ENCODE data around the gene TMEM128.
"Not testable (repeated sequence)": the region's sequence is repeated elsewhere in the genome, so short reads cannot be mapped to it uniquely, and the experiment has no call there.

The TMEM128 gene

GRCh38 chr4:4217113-4217512, 30.9 kb downstream of the TMEM128 start:
- Histone ChIP-seq H3K9ac (ENCODE audit: low read depth, low read length, poor library complexity) (no peak overlapping the region), H3K27ac (replicated peaks; ENCODE audit: low read length) (no peak overlapping the region), H3K36me3 (replicated peaks in 1 of 2; ENCODE audit: control insufficient read depth in 2 of 2, insufficient read depth in 2 of 2, low read length in 2 of 2) (no peaks in the 10 kb centered on the region), H2AK5ac (ENCODE audit: low read depth, low read length) (no peak overlapping the region), H3K4me2 (ENCODE audit: insufficient read depth, low read length, poor library complexity, severe bottlenecking) (no peak overlapping the region), H3K9me3 (replicated peaks in 1 of 2; ENCODE audit: control insufficient read depth in 2 of 2, insufficient read depth in 1 of 2, low read depth in 1 of 2, low read length in 2 of 2) (no peaks in the 10 kb centered on the region), H3K4ac (ENCODE audit: low read length) (no peak overlapping the region), H3K4me3 (ENCODE audit: low read length in 2 of 2) (no peak overlapping the region), H3K18ac (ENCODE audit: low read length) (no peak overlapping the region), H4K8ac (ENCODE audit: low read depth, low read length) (no peak overlapping the region), H2BK15ac (ENCODE audit: low read length) (no peak overlapping the region), H2AFZ (ENCODE audit: low read length) (no peak overlapping the region), H2BK12ac (ENCODE audit: low read length) (no peak overlapping the region), H2BK120ac (ENCODE audit: low read depth, low read length) (no peak overlapping the region), H2BK5ac (ENCODE audit: low read length) (no peak overlapping the region), H3K23ac (ENCODE audit: low read depth, low read length, poor library complexity) (no peak overlapping the region), H4K91ac (ENCODE audit: low read depth, low read length, poor library complexity) (no peak overlapping the region), H3K79me1 (ENCODE audit: low read depth, low read length) (no peaks in the 10 kb centered on the region), H3K27me3 (ENCODE audit: control insufficient read depth in 3 of 3, insufficient read depth in 3 of 3, low read depth in 1 of 3, low read length in 3 of 3) (peaks cover 0 to 7% (median 0%) of the 10 kb centered on the region in 3 experiments), H3K14ac (ENCODE audit: low read length) (no peak overlapping the region), H3K4me1 (ENCODE audit: control insufficient read depth in 2 of 2, insufficient read depth in 1 of 2, low read depth in 1 of 2, low read length in 2 of 2) (no peaks in the 10 kb centered on the region)
- WGBS, 2 donors (ENCODE audit: extremely low coverage in 2 of 2, insufficient read length in 2 of 2, insufficient replicate concordance in 1 of 2): no CpG with 5 or more reads among the region's 5 CpGs
- DNase-seq (ENCODE audit: low spot score): no peak

GRCh38 chr4:4216648-4217047, 31.4 kb downstream of the TMEM128 start:
- Histone ChIP-seq H4K8ac (ENCODE audit: low read depth, low read length) (no peak overlapping the region), H3K4me1 (ENCODE audit: control insufficient read depth in 2 of 2, insufficient read depth in 1 of 2, low read depth in 1 of 2, low read length in 2 of 2) (no peaks in the 10 kb centered on the region), H3K23ac (ENCODE audit: low read depth, low read length, poor library complexity) (no peak overlapping the region), H2BK12ac (ENCODE audit: low read length) (no peak overlapping the region), H3K4me3 (ENCODE audit: low read length in 2 of 2) (no peak overlapping the region), H3K4me2 (ENCODE audit: insufficient read depth, low read length, poor library complexity, severe bottlenecking) (no peak overlapping the region), H3K36me3 (replicated peaks in 1 of 2; ENCODE audit: control insufficient read depth in 2 of 2, insufficient read depth in 2 of 2, low read length in 2 of 2) (no peaks in the 10 kb centered on the region), H3K79me1 (ENCODE audit: low read depth, low read length) (no peaks in the 10 kb centered on the region), H2BK5ac (ENCODE audit: low read length) (no peak overlapping the region), H2BK120ac (ENCODE audit: low read depth, low read length) (no peak overlapping the region), H2AK5ac (ENCODE audit: low read depth, low read length) (no peak overlapping the region), H3K9ac (ENCODE audit: low read depth, low read length, poor library complexity) (no peak overlapping the region), H2BK15ac (ENCODE audit: low read length) (no peak overlapping the region), H4K91ac (ENCODE audit: low read depth, low read length, poor library complexity) (no peak overlapping the region), H3K14ac (ENCODE audit: low read length) (no peak overlapping the region), H3K4ac (ENCODE audit: low read length) (no peak overlapping the region), H3K18ac (ENCODE audit: low read length) (no peak overlapping the region), H3K9me3 (replicated peaks in 1 of 2; ENCODE audit: control insufficient read depth in 2 of 2, insufficient read depth in 1 of 2, low read depth in 1 of 2, low read length in 2 of 2) (no peaks in the 10 kb centered on the region), H2AFZ (ENCODE audit: low read length) (no peak overlapping the region), H3K27me3 (ENCODE audit: control insufficient read depth in 3 of 3, insufficient read depth in 3 of 3, low read depth in 1 of 3, low read length in 3 of 3) (peaks cover 0 to 8% (median 0%) of the 10 kb centered on the region in 3 experiments), H3K27ac (replicated peaks; ENCODE audit: low read length) (no peak overlapping the region)
- DNase-seq (ENCODE audit: low spot score): no peak
- WGBS, 2 donors (ENCODE audit: extremely low coverage in 2 of 2, insufficient read length in 2 of 2, insufficient replicate concordance in 1 of 2): no CpG with 5 or more reads among the region's 7 CpGs

DNA sequence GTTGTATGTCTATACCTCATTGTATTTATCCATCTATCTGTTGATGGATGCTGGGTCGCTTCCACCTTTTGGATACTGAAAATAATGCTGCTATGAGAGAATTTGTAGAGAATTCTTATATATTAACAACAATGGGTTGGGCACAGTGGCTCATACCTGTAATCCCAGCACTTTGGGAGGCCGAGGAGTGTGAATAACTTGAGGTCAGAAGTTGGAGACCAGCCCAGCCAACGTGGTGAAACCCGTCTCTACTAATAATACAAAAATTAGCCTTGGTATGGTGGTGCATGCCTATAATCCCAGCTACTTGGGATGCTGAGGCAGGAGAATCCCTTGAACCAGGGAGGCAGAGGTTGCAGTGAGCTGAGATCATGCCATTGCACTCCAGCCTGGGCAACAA, 34.3 kb downstream of the TMEM128 start:
- not testable (repeated sequence) for H4K91ac ChIP-seq (ENCODE audit: low read depth, low read length, poor library complexity); H3K36me3 ChIP-seq (replicated peaks in 1 of 2; ENCODE audit: control insufficient read depth in 2 of 2, insufficient read depth in 2 of 2, low read length in 2 of 2); H3K9ac ChIP-seq (ENCODE audit: low read depth, low read length, poor library complexity); H3K4me1 ChIP-seq (ENCODE audit: control insufficient read depth in 2 of 2, insufficient read depth in 1 of 2, low read depth in 1 of 2, low read length in 2 of 2); DNase-seq (ENCODE audit: low spot score); H2BK12ac ChIP-seq (ENCODE audit: low read length); H4K8ac ChIP-seq (ENCODE audit: low read depth, low read length); H2AFZ ChIP-seq (ENCODE audit: low read length); H3K18ac ChIP-seq (ENCODE audit: low read length); H3K9me3 ChIP-seq (replicated peaks in 1 of 2; ENCODE audit: control insufficient read depth in 2 of 2, insufficient read depth in 1 of 2, low read depth in 1 of 2, low read length in 2 of 2); H3K27ac ChIP-seq (replicated peaks; ENCODE audit: low read length); H3K23ac ChIP-seq (ENCODE audit: low read depth, low read length, poor library complexity); H3K79me1 ChIP-seq (ENCODE audit: low read depth, low read length); H2BK15ac ChIP-seq (ENCODE audit: low read length); H3K4me2 ChIP-seq (ENCODE audit: insufficient read depth, low read length, poor library complexity, severe bottlenecking); H3K4me3 ChIP-seq (ENCODE audit: low read length in 2 of 2); H2BK5ac ChIP-seq (ENCODE audit: low read length); H2BK120ac ChIP-seq (ENCODE audit: low read depth, low read length); H2AK5ac ChIP-seq (ENCODE audit: low read depth, low read length); H3K4ac ChIP-seq (ENCODE audit: low read length); H3K14ac ChIP-seq (ENCODE audit: low read length)
- no CpG with 5 or more reads among the region's 4 CpGs for WGBS, 2 donors (ENCODE audit: extremely low coverage in 2 of 2, insufficient read length in 2 of 2, insufficient replicate concordance in 1 of 2)
- peaks cover 0 to 18% (median 0%) of the 10 kb centered on the region in 3 experiments for H3K27me3 ChIP-seq (ENCODE audit: control insufficient read depth in 3 of 3, insufficient read depth in 3 of 3, low read depth in 1 of 3, low read length in 3 of 3)

GRCh38 chr4:4206204-4206603, 41.8 kb downstream of the TMEM128 start:
- Histone ChIP-seq H4K91ac (ENCODE audit: low read depth, low read length, poor library complexity) (no peak overlapping the region), H2BK15ac (ENCODE audit: low read length) (no peak overlapping the region), H2BK12ac (ENCODE audit: low read length) (no peak overlapping the region), H3K4me3 (ENCODE audit: low read length in 2 of 2) (no peak overlapping the region), H3K23ac (ENCODE audit: low read depth, low read length, poor library complexity) (no peak overlapping the region), H3K14ac (ENCODE audit: low read length) (no peak overlapping the region), H3K4ac (ENCODE audit: low read length) (no peak overlapping the region), H3K27ac (replicated peaks; ENCODE audit: low read length) (no peak overlapping the region), H3K4me1 (ENCODE audit: control insufficient read depth in 2 of 2, insufficient read depth in 1 of 2, low read depth in 1 of 2, low read length in 2 of 2) (peaks cover 0 to 5% of the 10 kb centered on the region in 2 donors), H3K9ac (ENCODE audit: low read depth, low read length, poor library complexity) (no peak overlapping the region), H3K36me3 (replicated peaks in 1 of 2; ENCODE audit: control insufficient read depth in 2 of 2, insufficient read depth in 2 of 2, low read length in 2 of 2) (no peaks in the 10 kb centered on the region), H4K8ac (ENCODE audit: low read depth, low read length) (no peak overlapping the region), H3K9me3 (replicated peaks in 1 of 2; ENCODE audit: control insufficient read depth in 2 of 2, insufficient read depth in 1 of 2, low read depth in 1 of 2, low read length in 2 of 2) (no peaks in the 10 kb centered on the region), H3K18ac (ENCODE audit: low read length) (no peak overlapping the region), H3K27me3 (ENCODE audit: control insufficient read depth in 3 of 3, insufficient read depth in 3 of 3, low read depth in 1 of 3, low read length in 3 of 3) (peaks cover 0 to 21% (median 0%) of the 10 kb centered on the region in 3 experiments), H2AFZ (ENCODE audit: low read length) (no peak overlapping the region), H2BK120ac (ENCODE audit: low read depth, low read length) (no peak overlapping the region), H2BK5ac (ENCODE audit: low read length) (no peak overlapping the region), H2AK5ac (ENCODE audit: low read depth, low read length) (no peak overlapping the region), H3K4me2 (ENCODE audit: insufficient read depth, low read length, poor library complexity, severe bottlenecking) (no peak overlapping the region), H3K79me1 (ENCODE audit: low read depth, low read length) (no peaks in the 10 kb centered on the region)
- no peak for DNase-seq (ENCODE audit: low spot score)

All from neuronal stem cell (in vitro differentiated cells).